ENCODE results near the gene RPL12. TPM values are rescaled to one million over a fixed set of nuclear protein-coding genes. Genes with fewer than 3 reads are reported as not detected.
A peak's percentile ranks its signal among the peaks of the same experiment; 100 is the strongest.

The RPL12 gene
- total and polyA plus RNA-seq, 2 of the 13 experiments (the other 11 are each of a cell fraction or from before 2014, with no cell fraction given) = 1,551 to 2,590 TPM

- TF ChIP-seq, protein P1, sequence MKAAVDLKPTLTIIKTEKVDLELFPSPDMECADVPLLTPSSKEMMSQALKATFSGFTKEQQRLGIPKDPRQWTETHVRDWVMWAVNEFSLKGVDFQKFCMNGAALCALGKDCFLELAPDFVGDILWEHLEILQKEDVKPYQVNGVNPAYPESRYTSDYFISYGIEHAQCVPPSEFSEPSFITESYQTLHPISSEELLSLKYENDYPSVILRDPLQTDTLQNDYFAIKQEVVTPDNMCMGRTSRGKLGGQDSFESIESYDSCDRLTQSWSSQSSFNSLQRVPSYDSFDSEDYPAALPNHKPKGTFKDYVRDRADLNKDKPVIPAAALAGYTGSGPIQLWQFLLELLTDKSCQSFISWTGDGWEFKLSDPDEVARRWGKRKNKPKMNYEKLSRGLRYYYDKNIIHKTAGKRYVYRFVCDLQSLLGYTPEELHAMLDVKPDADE (CRISPR knock-in tag; IDR thresholded peaks at IDR 0.05) = peak; percentile 84; the same call in 1 of the 2 replicates
- TF ChIP-seq, protein P2, sequence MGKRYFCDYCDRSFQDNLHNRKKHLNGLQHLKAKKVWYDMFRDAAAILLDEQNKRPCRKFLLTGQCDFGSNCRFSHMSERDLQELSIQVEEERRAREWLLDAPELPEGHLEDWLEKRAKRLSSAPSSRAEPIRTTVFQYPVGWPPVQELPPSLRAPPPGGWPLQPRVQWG (CRISPR knock-in tag; IDR thresholded peaks at IDR 0.05; ENCODE audit: borderline replicate concordance, low read depth) = no peak
- TF ChIP-seq ZFX (CRISPR knock-in tag; IDR thresholded peaks at IDR 0.05; ENCODE audit: low read depth) = peak; percentile 95
- TF ChIP-seq DNMT1 (CRISPR knock-in tag; IDR thresholded peaks at IDR 0.05) = no peak; the same call in 1 of the 2 replicates
- peak; percentile 98 for TF ChIP-seq CHD2 (IDR thresholded peaks at IDR 0.05; ENCODE audit: low read depth, low read length)
- TF ChIP-seq TEF (CRISPR knock-in tag; IDR thresholded peaks at IDR 0.05) = peak; percentile 35; the same call in 1 of the 2 replicates
- TF ChIP-seq, protein P3, sequence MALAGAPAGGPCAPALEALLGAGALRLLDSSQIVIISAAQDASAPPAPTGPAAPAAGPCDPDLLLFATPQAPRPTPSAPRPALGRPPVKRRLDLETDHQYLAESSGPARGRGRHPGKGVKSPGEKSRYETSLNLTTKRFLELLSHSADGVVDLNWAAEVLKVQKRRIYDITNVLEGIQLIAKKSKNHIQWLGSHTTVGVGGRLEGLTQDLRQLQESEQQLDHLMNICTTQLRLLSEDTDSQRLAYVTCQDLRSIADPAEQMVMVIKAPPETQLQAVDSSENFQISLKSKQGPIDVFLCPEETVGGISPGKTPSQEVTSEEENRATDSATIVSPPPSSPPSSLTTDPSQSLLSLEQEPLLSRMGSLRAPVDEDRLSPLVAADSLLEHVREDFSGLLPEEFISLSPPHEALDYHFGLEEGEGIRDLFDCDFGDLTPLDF (CRISPR knock-in tag; IDR thresholded peaks at IDR 0.05) = peak; percentile 58; the same call in 1 of the 2 replicates
- no peak for TF ChIP-seq CHD4 (IDR thresholded peaks at IDR 0.05; ENCODE audit: borderline replicate concordance, low read length)
- no peak for TF ChIP-seq MYNN (CRISPR knock-in tag; IDR thresholded peaks at IDR 0.05; ENCODE audit: low read depth)
- no peak for TF ChIP-seq ZBTB7A (CRISPR knock-in tag; IDR thresholded peaks at IDR 0.05)
- TF ChIP-seq SIN3A (IDR thresholded peaks at IDR 0.05; ENCODE audit: borderline replicate concordance, low read depth, low read length) = peak; percentile 94
- TF ChIP-seq RFX3 (CRISPR knock-in tag; IDR thresholded peaks at IDR 0.05) = no peak
- peak; percentile 52; the same call in 1 of the 2 replicates for TF ChIP-seq EEA1 (CRISPR knock-in tag; IDR thresholded peaks at IDR 0.05; ENCODE audit: borderline replicate concordance)
- TF ChIP-seq ZNF441 (CRISPR knock-in tag; IDR thresholded peaks at IDR 0.05; ENCODE audit: borderline replicate concordance) = peak; percentile 81; the same call in 1 of the 2 replicates
- TF ChIP-seq, protein P4, sequence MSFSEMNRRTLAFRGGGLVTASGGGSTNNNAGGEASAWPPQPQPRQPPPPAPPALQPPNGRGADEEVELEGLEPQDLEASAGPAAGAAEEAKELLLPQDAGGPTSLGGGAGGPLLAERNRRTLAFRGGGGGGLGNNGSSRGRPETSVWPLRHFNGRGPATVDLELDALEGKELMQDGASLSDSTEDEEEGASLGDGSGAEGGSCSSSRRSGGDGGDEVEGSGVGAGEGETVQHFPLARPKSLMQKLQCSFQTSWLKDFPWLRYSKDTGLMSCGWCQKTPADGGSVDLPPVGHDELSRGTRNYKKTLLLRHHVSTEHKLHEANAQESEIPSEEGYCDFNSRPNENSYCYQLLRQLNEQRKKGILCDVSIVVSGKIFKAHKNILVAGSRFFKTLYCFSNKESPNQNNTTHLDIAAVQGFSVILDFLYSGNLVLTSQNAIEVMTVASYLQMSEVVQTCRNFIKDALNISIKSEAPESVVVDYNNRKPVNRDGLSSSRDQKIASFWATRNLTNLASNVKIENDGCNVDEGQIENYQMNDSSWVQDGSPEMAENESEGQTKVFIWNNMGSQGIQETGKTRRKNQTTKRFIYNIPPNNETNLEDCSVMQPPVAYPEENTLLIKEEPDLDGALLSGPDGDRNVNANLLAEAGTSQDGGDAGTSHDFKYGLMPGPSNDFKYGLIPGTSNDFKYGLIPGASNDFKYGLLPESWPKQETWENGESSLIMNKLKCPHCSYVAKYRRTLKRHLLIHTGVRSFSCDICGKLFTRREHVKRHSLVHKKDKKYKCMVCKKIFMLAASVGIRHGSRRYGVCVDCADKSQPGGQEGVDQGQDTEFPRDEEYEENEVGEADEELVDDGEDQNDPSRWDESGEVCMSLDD (CRISPR knock-in tag; IDR thresholded peaks at IDR 0.05; ENCODE audit: borderline replicate concordance) = peak; percentile 82
- peak; percentile 100 for TF ChIP-seq POLR2G (IDR thresholded peaks at IDR 0.05; ENCODE audit: low read depth, low read length)
- peak; percentile 87; the same call in 1 of the 2 replicates for TF ChIP-seq SSRP1 (CRISPR knock-in tag; IDR thresholded peaks at IDR 0.05)
- peak; percentile 91; the same call in 1 of the 2 replicates for TF ChIP-seq ZNF775 (CRISPR knock-in tag; IDR thresholded peaks at IDR 0.05; ENCODE audit: borderline replicate concordance)
- TF ChIP-seq ZNF761 (CRISPR knock-in tag; conservative IDR thresholded peaks at IDR 0.05) = peak; percentile 90
- TF ChIP-seq ZNF713 (CRISPR knock-in tag; IDR thresholded peaks at IDR 0.05) = no peak; the same call in 1 of the 2 replicates
- peak; percentile 99 for TF ChIP-seq ZBTB38 (CRISPR knock-in tag; IDR thresholded peaks at IDR 0.05)
Measured at GRCh38 chr9:127450830-127451607, at the start of gene RPL12, which contains the start of gene LRSAM1 (continued).

Data from HepG2 (cell line).